ENCODE data around the gene ATG16L2.

DNA sequence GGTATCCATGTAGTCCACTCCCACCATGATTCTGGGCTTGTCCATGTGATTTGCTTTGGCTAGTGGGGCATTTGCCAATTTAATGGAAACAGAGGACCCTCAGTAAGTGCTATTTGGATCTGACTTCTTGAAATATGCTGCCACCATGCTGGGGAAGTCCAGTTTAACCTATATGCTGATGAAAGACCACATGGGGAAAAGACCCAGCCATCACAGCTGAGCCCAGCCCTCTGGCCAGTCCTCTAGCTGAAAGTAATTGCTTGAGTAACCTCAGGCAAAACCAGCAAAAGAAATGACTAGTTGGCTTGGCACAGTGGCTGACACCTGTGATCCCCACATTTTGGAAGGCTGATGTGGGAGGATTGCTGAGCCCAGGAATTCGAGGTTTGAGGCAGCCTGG, 61.5 kb downstream of the ATG16L2 start:
- no peak for TF ChIP-seq POLR2A (IDR thresholded peaks at IDR 0.05; ENCODE audit: low read length)
- no peak for TF ChIP-seq GATA1 (IDR thresholded peaks at IDR 0.05; ENCODE audit: low read depth, low read length)

Data from erythroblast (primary cell).